GM18520 (cell line): ENCODE measurements around the gene MATN1.

ENCODE experiments used
- ATAC-seq: cut with Tn5 transposase; IDR thresholded peaks from one replicate; pipeline ENCODE4 v1.9.1; 2021; ENCODE audit not compliant: unreplicated experiment

The MATN1 gene

DNA sequence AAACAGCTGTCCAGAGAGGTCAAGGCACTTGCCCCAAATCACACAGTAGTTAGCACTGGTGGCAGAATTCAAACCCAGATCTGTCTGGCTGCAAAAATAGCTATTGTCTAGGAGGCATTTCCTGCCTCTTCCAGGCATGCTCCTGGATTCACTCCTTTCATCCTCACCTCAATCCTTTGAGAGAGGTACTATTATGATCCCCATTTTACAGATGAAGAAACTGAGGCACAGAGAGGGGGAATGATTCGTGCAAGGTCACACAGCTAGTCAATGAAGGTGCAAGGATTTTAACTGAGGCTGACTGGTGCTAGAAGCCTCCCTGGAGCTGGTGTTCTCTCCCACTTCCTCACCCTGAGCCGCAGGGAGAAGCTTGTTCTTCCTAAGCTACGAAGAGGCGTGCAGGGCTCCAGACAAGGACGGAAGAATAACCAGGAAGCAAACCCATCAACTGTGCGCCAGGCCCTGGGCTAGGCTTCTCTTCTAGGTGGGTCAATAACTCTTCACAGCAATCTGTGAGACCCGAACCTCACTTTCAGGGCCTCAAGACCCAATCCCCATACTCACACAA lies 34.8 kb upstream of the MATN1 start:
- no peak for ATAC-seq

GRCh38 chr1:30757352-30758120 lies 34.2 kb upstream of the MATN1 start, which contains the start of gene LAPTM5:
Gene LAPTM5 (minus strand): TSS chr1:30757774. CDS start chr1:30757745, 29 bp downstream.
- ATAC-seq: no peak

- ATAC-seq: no peak
Measured at GRCh38 chr1:30756545-30757351, 33.4 kb upstream of the MATN1 start.

- ATAC-seq: no peak
Measured at GRCh38 chr1:30756206-30756544, 32.8 kb upstream of the MATN1 start.

- no peak for ATAC-seq
Measured at GRCh38 chr1:30755746-30756145, 32.4 kb upstream of the MATN1 start.

DNA sequence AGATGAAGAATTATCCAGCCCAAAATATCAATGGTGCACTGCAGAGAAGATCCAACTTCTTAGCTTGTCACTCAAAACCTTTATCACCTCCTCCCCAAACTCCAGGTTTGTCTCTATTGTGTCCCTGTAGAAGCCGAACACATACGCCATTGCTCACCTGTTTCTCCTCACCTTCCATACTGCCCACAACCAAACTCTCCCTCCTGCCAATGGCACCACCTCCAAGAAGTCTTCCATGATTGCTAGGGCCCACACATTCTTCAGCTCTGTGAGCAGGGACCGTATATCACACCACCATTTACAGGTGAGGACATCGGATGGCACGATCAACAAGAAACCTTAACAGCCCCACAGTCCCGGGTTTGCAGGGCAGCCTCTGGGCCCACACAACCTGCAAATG lies 31.9 kb upstream of the MATN1 start:
- ATAC-seq: no peak

- ATAC-seq: peak; percentile 51
Measured at GRCh38 chr1:30754684-30755171, 31.3 kb upstream of the MATN1 start.

- ATAC-seq: no peak
Measured at GRCh38 chr1:30753660-30754123, 30.3 kb upstream of the MATN1 start.

DNA sequence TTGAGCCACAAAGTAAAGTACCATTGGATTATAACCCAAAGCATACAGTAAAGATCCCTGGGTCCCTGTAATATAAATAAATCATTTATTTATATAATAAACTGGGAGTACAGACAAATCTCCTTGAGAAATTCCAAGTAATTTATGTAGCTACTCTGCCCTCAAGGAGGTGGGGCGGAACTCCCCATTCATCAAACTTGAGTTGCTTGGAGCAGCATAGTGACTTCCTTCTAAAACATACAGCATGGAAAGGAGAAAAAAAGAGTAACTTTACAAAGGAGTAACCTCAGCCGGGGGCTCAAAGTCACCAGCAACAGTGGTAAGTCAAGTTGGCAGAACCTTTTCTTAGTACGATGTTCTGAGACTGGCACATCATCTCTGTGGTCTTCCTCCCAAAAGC lies 29.7 kb upstream of the MATN1 start:
- no peak for ATAC-seq

DNA sequence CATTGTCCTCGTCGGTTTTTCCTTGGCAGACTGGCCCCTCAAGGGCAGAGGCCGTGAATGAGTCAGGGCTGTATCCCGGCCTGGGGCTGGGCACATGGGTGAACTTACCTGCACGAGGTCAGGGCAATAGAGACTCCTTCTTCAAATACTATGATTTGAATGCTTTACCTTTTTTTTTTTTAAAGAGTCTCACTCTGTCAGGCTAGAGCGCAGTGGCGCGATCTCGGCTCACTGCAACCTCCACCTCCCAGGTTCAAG lies 29.2 kb upstream of the MATN1 start:
- ATAC-seq: no peak

DNA sequence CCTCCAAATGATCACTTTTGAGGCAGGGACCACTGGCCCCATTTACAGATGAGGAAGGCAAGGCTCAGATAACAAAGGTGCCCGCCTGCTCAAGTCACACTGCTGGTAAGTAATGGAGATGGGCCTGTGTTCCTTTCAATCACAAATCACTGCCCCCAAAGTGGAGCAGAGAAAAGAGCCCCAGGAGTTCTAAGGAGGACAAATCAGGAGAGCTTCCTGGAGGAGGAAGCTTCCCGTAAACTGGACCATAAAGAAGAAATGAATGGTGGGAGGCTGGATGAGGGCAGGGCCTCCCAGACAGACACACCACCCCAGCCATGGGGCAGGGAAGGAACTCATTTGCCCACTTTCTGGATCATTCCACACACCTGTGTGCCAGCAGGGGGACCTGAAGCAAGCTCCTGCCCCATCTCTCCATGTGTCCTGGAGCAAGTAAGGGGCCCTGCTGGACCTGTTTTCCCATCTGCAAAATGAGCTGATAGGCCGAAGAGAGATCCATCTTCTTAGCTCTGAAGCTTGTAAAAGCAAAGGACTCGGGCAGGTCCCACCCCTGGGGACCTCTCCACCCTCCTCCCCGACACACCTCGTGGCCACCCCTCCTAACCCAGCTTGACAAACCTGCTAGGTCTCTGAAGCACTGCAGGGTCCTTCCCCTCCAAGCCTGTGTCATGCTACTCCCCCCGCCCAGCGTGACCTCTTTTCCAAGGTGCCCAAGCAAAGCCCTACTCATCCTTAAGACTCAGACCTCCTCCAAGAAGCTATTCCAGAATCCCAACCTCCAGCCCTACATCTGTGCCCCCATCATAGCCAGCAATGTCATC lies 28.7 kb upstream of the MATN1 start:
- ATAC-seq: no peak

DNA sequence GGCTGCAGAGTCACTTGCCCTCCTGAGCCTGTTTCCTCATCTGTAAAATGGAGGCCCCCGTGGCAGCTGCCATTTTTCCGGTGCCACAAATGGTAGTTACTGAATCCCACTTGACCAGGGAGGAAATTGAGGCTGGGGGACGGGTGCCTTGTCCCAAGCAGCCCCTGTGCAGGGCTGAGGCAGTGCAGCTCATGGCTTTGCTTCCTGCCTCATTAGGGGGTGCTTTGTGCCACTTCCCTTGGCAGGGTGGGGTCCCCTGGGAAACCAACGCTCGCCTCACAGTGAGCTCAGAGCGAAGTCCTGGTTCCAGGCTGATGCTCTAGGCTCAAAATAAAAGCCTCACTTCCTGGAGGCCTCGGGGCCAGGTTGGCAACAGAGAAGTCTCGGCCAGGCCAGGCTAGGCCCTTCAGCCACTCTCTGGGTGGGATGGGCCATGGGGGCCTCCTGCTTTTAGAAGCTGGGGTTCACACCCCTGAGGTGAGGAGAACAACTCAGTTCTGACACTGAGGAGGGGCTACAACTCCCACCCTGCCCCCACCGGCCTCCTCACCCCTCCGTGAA lies 27.4 kb upstream of the MATN1 start:
- no peak for ATAC-seq

DNA sequence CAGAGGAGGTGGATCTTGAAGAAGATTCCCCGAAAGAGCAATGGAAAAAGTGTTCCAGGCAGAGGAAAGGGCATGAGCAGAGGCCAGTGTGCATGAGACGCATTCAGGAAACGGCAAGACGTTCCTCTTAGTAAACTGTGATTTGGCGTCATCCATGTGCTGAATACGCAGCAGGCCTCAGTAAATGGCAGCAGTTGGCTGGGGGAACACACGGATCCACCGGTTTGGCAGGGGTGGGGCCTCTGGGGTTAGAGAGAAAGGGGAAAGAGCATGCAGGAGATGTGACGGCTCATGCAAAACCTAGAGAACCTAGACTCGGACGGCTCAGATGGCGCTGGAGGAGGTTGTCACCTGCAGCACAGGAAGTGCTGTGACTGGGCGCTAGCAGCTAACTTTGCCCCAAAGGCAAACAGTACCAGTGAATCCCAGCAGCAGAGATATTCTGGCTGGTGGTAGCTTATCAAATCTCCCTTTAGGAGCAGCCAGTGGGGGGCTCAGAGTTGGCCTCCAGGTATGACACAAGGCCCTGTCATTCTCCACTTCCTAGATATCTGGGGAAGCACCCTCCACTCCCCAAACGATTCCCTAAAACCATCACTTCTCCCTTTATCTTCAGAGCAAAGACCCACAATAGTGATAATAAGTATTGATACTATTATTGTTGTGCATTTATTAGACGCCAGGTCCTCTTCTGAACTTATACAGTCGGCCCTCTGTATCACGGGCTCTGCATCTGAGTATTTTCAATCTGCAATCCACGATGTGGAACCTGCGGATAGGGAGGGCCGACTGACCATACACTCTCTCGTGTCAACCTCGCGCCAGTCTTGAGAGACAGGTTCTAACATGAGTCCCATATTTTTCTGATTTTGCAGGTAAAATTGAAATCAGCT lies 26.6 kb upstream of the MATN1 start:
- no peak for ATAC-seq

GRCh38 chr1:30748699-30749401 lies 25.5 kb upstream of the MATN1 start:
- no peak for ATAC-seq

DNA sequence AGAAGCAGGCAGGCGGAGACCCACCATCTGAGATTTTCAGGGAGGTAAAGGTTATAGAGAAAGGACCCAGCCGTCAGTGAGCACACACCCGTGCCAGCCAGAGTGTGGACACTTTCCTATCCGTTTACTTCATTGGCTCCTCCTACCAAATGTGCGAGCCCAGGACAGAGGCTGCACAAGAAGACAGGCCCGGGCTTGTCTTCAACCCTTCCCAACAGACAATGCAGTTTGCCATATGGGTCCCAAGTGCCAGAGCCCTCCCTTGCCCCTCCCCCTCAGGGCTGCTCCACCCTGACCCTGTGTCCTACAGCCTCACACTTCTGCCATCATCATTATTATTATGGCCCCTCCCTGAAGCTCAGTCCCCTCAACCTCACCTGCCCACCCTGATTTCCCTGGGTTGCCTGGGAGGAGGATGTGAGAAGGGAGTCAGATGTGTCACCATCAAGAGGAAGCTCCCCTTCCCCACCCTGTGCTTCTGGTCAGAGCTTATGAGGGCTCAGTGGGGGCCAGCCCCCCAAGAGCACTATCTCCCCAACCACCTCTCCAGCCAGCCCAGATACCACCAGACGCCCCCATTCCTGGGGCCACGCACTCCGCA lies 24.8 kb upstream of the MATN1 start:
- ATAC-seq: no peak

- no peak for ATAC-seq
Measured at GRCh38 chr1:30747033-30748008, 23.9 kb upstream of the MATN1 start.

DNA sequence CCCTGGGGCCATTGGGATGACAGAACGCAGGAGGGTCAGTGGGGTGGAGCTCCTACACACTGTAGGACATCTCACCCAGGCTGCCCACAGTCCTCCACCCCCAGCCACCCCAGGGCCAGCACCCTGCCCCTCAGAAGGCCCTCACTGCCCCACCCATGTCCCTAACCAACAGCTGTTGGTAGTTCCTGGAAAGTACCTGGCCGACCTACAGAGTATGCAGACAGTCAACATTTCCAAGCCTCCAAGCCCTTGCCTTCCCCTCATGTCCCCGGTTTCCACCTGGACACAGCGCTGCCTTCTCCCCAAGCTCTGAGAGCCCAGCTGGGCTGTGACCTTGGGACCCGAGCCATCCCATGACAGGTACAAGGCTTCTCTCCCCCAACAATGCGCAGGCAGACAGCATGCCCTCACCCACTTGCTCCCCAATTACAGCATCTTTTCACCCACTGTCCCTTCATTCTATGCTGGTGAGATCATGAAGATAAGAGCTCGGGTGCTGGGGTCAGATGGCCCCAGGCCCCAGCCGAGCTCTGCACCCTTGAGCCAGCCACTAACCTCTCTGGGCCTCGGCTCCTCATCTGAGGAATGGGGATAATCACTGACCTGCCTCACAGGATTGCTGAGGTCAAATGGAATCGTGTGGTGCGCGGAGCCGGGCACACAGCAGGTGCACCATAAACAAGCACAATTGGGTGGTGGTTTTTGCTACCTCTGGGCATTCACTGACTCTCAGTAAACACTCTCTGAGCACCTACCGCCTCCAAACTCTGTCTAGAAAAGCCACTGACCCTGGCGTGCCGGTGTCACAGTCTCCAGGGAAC lies 23.0 kb upstream of the MATN1 start:
- no peak for ATAC-seq
